ENCODE results near the gene ZFP42. TPM values are rescaled to one million over a fixed set of nuclear protein-coding genes. Genes with fewer than 3 reads are reported as not detected.

Gene ZFP42
- total and polyA plus RNA-seq, 2 of the 8 experiments (the other 6 are each of a cell fraction or from before 2014, with no cell fraction given) = 69.4 to 188 TPM

DNA sequence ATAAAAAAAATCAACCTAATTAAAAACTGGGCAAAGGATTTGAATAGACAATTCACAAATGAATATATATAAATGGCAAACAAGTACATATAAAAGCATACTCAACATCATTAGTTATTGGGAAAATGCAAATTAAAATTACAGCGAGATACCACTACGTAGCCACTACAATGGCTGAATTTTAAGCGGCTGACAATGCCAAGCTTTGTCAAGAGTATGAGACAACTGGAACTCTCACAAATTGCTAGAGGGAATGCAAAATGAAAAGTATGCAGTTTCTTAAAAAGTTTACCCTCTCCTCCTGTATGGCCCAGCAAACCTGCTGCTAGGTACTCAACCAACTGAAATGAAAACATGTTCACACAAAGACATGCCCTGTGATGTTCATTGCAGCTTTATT is 34.8 kb downstream of the ZFP42 start:
- Histone ChIP-seq H3K27me3 (replicated peaks in 1 of 4; ENCODE audit: control insufficient read depth in 3 of 4, extremely low read depth in 1 of 4, insufficient read depth in 3 of 4, low read length in 3 of 4) (no peaks in the 10 kb centered on the region), H3K14ac (ENCODE audit: insufficient read length) (no peak overlapping the region), H3K79me2 (ENCODE audit: control insufficient read depth in 1 of 2, insufficient read depth in 2 of 2, low read length in 2 of 2) (no peaks in the 10 kb centered on the region; a peak in 1 of 4 replicates), H2BK12ac (ENCODE audit: low read depth, low read length) (0 out of 2 replicates have a peak overlapping the region, but pooled peaks have one; percentile 99), H4K20me1 (replicated peaks in 1 of 2; ENCODE audit: control insufficient read depth in 1 of 2, insufficient read depth in 2 of 2, low read length in 2 of 2) (peaks cover 0 to 3% of the 10 kb centered on the region in 2 experiments), H3K18ac (ENCODE audit: extremely low read depth, low read length) (no peak overlapping the region; the same call in 1 of the 2 replicates), H4K5ac (ENCODE audit: insufficient read length, low read depth, low read length) (no peak overlapping the region), H4K91ac (replicated peaks; ENCODE audit: insufficient read length, low read length) (peak overlapping the region; percentile 34), H2BK5ac (ENCODE audit: low read depth, low read length) (no peak overlapping the region), H3K23ac (ENCODE audit: insufficient read length) (no peak overlapping the region), H3K4me2 (ENCODE audit: insufficient read depth in 1 of 2, low read depth in 2 of 2, low read length in 2 of 2) (peak overlapping the region; percentile 20 to 96; a peak in 2 of 4 replicates), H3K4me1 (replicated peaks in 1 of 4; ENCODE audit: control insufficient read depth in 3 of 4, insufficient read depth in 4 of 4, low read length in 3 of 4) (peaks cover 7 to 11% (median 9%) of the 10 kb centered on the region in 4 experiments; a peak in 6 of 7 replicates), H2AK5ac (ENCODE audit: low read depth, low read length) (0 out of 2 replicates have a peak overlapping the region, but pooled peaks have one; percentile 88), H4K8ac (ENCODE audit: extremely low read depth, insufficient read depth, low read length) (no peak overlapping the region), H3K56ac (replicated peaks; ENCODE audit: insufficient read length, low read depth, low read length) (no peak overlapping the region), H3K79me1 (ENCODE audit: low read depth, low read length) (peaks cover 3% of the 10 kb centered on the region), H3K23me2 (ENCODE audit: low read depth, low read length) (peaks cover 7% of the 10 kb centered on the region; the same call in 1 of the 2 replicates), H3K27ac (ENCODE audit: low read depth, low read length) (no peak overlapping the region), H3K9me3 (ENCODE audit: insufficient read depth in 2 of 2, low read depth in 1 of 2, low read length in 1 of 2) (no peaks in the 10 kb centered on the region; a peak in 1 of 4 replicates), H3K36me3 (ENCODE audit: control insufficient read depth in 2 of 4, insufficient read depth in 4 of 4, low read length in 3 of 4) (no peaks in the 10 kb centered on the region), H2BK20ac (ENCODE audit: low read length) (0 out of 2 replicates have a peak overlapping the region, but pooled peaks have one; percentile 61), H3K4me3 (ENCODE audit: extremely low read depth in 1 of 4, insufficient read depth in 2 of 4, low read depth in 3 of 4, low read length in 4 of 4) (peak overlapping the region in 1 of 4 experiments; percentile 13; a peak in 1 of 8 replicates), H2AFZ (ENCODE audit: low read length) (no peak overlapping the region), H3K9ac (replicated peaks in 1 of 4; ENCODE audit: extremely low read depth in 1 of 4, low read depth in 3 of 4, low read length in 3 of 4) (no peak overlapping the region), H3K4ac (replicated peaks; ENCODE audit: insufficient read length, low read depth, low read length) (no peak overlapping the region), H2BK120ac (replicated peaks; ENCODE audit: low read depth, low read length) (no peak overlapping the region), H2BK15ac (ENCODE audit: low read length) (no peak overlapping the region)
- 97% methylated on average over 3 of the region's 3 CpGs; no CpG with 5 or more reads in 1 of the 2 experiments for WGBS, 2 experiments (ENCODE audit: extremely low coverage in 1 of 2, insufficient coverage in 1 of 2, insufficient read length in 1 of 2, insufficient replicate concordance in 2 of 2, low coverage in 1 of 2, low lambda C conversion rate in 2 of 2, missing lambda C conversion rate in 1 of 2)
- no peak for DNase-seq (ENCODE audit: low read depth in 1 of 2, low spot score in 2 of 2)
- FAIRE-seq = no peak
- POLR2A ChIA-PET (ENCODE audit: partially characterized antibody) = no interaction called here
- no peak for TF ChIP-seq CHD1 (IDR thresholded peaks at IDR 0.05; ENCODE audit: low read depth, low read length)
- TF ChIP-seq HDAC2 (IDR thresholded peaks at IDR 0.05; ENCODE audit: borderline replicate concordance in 1 of 2, low read depth in 2 of 2, low read length in 2 of 2) = no peak
- TF ChIP-seq POU5F1 (IDR thresholded peaks at IDR 0.05; ENCODE audit: low read depth, low read length) = no peak
- no peak for TF ChIP-seq KDM5A (IDR thresholded peaks at IDR 0.05; ENCODE audit: low read length)
- no peak for TF ChIP-seq CREB1 (IDR thresholded peaks at IDR 0.05)
- TF ChIP-seq, protein P1, sequence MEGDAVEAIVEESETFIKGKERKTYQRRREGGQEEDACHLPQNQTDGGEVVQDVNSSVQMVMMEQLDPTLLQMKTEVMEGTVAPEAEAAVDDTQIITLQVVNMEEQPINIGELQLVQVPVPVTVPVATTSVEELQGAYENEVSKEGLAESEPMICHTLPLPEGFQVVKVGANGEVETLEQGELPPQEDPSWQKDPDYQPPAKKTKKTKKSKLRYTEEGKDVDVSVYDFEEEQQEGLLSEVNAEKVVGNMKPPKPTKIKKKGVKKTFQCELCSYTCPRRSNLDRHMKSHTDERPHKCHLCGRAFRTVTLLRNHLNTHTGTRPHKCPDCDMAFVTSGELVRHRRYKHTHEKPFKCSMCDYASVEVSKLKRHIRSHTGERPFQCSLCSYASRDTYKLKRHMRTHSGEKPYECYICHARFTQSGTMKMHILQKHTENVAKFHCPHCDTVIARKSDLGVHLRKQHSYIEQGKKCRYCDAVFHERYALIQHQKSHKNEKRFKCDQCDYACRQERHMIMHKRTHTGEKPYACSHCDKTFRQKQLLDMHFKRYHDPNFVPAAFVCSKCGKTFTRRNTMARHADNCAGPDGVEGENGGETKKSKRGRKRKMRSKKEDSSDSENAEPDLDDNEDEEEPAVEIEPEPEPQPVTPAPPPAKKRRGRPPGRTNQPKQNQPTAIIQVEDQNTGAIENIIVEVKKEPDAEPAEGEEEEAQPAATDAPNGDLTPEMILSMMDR (IDR thresholded peaks at IDR 0.05; ENCODE audit: control extremely low read depth in 1 of 3, insufficient read depth in 1 of 3, low read depth in 1 of 3, low read length in 3 of 3) = no peak
- no peak for TF ChIP-seq SUZ12 (IDR thresholded peaks at IDR 0.05; ENCODE audit: low read length)
- CTCF ChIA-PET (ENCODE audit: partially characterized antibody) = interaction anchor here (0.6 kb wide), 1 partner anchor 378 kb away, joined by 5 read pairs; no protein-coding TSS in a partner anchor
